ENCODE measurements around the gene LAMB1. TPM values are rescaled to one million over a fixed set of nuclear protein-coding genes. Genes with fewer than 3 reads are reported as not detected.

Gene LAMB1
- total RNA-seq, 1 donor from 2014 or later, result 220 TPM

DNA sequence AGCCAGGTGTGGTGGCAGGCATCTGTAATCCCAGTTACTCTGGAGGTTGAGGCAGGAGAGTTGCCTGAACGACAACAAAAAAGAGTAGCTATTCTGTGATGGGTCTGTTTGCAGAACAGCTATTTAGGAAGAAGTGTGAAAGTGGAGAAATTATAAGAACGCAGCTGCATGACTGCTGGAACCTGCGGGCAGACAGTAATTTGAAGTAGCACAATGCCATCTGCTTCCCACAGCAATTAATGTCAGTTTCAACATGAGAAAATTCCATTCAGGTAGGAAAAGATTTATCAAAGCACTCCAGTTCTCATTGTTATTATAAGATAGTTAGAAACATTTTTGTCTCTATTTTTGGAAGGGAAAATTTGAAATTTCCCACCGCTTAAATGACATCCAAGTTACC, 21.5 kb downstream of the LAMB1 start:
- TF ChIP-seq, protein P1, sequence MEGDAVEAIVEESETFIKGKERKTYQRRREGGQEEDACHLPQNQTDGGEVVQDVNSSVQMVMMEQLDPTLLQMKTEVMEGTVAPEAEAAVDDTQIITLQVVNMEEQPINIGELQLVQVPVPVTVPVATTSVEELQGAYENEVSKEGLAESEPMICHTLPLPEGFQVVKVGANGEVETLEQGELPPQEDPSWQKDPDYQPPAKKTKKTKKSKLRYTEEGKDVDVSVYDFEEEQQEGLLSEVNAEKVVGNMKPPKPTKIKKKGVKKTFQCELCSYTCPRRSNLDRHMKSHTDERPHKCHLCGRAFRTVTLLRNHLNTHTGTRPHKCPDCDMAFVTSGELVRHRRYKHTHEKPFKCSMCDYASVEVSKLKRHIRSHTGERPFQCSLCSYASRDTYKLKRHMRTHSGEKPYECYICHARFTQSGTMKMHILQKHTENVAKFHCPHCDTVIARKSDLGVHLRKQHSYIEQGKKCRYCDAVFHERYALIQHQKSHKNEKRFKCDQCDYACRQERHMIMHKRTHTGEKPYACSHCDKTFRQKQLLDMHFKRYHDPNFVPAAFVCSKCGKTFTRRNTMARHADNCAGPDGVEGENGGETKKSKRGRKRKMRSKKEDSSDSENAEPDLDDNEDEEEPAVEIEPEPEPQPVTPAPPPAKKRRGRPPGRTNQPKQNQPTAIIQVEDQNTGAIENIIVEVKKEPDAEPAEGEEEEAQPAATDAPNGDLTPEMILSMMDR (conservative IDR thresholded peaks at IDR 0.05; ENCODE audit: low read depth, low read length), result no peak
- no peak for DNase-seq (ENCODE audit: low read depth)
- no peak overlapping the region for H3K4me3 ChIP-seq (ENCODE audit: low read depth, low read length)

DNA sequence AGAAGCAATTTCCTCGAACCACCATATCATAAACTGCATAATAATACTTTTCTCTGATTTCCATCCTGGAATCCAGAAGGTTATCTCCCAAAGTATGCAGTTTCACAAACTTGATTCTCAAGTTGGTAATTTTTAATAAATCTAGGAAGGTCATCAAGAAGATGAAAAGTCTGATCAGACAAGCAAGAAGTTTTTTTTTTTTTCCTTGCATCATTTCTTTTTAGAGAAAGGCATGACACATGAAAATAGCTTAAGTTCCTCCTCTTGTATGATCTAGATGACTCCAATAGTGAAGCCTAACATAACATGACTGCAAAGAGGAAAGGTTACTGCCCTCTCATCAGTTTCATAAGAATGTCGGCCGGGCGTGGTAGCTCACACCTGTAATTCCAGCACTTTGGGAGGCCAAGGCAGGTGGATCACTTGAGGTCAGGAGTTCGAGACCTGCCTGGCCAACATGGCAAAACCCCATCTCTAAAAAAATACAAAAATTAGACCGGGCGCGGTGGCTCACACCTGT, 22.2 kb downstream of the LAMB1 start:
- TF ChIP-seq, protein P1 (conservative IDR thresholded peaks at IDR 0.05; ENCODE audit: low read depth, low read length), result no peak
- no peak for DNase-seq (ENCODE audit: low read depth)
- no peak overlapping the region for H3K4me3 ChIP-seq (ENCODE audit: low read depth, low read length)

DNA sequence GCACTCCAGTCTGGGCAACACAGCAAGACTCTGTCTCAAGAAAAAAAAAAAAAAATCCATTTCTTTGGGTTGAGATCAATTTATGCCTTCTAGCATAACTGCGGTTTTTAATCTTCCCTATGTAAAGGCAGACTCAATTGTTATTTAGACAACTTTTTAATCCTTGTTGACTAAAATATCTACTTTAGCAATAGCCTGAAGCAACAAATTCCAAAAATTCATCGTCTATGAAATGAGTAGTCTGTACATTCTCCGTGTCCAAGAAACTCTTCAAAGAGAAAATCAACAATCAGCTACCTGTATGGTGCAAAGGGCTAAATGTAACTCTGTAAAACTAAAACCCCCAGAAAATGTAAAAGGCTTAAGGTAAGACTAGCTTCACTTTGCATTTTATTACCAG, 22.8 kb downstream of the LAMB1 start:
- no peak for DNase-seq (ENCODE audit: low read depth)
- no peak overlapping the region for H3K4me3 ChIP-seq (ENCODE audit: low read depth, low read length)
- TF ChIP-seq, protein P1 (conservative IDR thresholded peaks at IDR 0.05; ENCODE audit: low read depth, low read length), result no peak

DNA sequence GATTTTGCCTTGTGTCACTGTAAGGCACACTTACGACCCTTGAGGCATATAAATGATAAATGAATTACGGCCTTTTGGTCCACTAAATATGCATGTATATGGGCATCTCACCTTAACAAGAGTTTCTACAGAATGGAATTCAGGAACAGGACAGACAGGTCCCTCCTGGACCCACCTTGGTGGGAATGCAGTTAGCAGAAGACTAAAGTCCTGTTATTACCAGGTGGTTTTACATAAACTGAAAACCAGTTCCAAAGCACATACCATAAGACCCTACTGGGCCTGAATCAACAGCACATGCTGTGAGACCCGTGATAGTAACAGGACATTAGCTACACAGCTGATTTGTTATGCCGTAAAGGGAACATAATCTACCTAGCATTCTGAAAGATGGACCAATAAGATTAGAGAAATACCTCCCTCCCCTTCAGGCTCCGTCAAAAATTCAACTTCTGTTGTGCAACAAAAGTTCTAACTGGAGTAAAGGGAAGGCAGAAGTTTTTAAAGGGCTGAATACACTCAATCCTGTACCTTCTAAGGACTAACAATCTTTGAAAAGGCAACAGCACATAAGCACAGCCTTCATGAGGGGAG, 24.0 kb downstream of the LAMB1 start:
- no peak overlapping the region for H3K4me3 ChIP-seq (ENCODE audit: low read depth, low read length)
- TF ChIP-seq, protein P1 (conservative IDR thresholded peaks at IDR 0.05; ENCODE audit: low read depth, low read length), result no peak
- no peak for DNase-seq (ENCODE audit: low read depth)

DNA sequence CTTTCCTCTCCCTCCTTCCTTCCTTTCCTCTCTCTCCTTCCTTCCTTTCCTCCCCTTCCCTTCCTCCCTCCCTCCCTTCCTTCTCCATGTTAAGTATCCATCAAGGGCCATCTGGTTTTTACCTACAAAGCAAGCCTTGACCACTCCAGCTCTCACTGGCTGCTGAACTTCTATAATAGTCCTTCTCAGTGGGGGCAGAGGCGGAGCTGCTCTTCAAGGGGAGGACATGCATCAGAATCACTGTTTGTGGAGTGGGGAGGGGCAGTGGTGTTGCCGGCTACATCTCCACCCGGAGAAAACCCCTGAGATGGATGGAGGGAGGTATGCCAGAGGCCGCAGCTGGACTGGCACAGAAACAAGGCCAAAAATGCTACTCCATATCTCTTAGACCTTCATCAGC, 25.9 kb downstream of the LAMB1 start:
- no peak overlapping the region for H3K4me3 ChIP-seq (ENCODE audit: low read depth, low read length)
- TF ChIP-seq, protein P1 (conservative IDR thresholded peaks at IDR 0.05; ENCODE audit: low read depth, low read length), result no peak
- no peak for DNase-seq (ENCODE audit: low read depth)

DNA sequence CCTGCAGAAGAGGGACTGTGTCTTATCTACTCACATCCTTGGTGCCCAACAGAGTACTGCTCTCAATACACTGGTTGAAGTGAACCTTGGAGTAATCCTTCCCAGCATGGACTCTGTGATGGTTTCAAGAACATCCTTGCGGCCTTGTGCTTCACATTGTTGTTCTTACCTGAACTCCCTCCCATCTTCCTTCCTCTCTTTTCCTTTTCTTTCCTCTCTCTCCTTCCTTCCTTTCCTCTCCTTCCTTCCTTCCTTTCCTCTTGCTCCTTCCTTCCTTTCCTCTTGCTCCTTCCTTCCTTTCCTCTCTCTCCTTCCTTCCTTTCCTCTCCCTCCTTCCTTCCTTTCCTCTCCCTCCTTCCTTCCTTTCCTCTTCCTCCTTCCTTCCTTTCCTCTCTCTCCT, 26.3 kb downstream of the LAMB1 start:
- no peak for DNase-seq (ENCODE audit: low read depth)
- no peak overlapping the region for H3K4me3 ChIP-seq (ENCODE audit: low read depth, low read length)
- TF ChIP-seq, protein P1 (conservative IDR thresholded peaks at IDR 0.05; ENCODE audit: low read depth, low read length), result no peak

DNA sequence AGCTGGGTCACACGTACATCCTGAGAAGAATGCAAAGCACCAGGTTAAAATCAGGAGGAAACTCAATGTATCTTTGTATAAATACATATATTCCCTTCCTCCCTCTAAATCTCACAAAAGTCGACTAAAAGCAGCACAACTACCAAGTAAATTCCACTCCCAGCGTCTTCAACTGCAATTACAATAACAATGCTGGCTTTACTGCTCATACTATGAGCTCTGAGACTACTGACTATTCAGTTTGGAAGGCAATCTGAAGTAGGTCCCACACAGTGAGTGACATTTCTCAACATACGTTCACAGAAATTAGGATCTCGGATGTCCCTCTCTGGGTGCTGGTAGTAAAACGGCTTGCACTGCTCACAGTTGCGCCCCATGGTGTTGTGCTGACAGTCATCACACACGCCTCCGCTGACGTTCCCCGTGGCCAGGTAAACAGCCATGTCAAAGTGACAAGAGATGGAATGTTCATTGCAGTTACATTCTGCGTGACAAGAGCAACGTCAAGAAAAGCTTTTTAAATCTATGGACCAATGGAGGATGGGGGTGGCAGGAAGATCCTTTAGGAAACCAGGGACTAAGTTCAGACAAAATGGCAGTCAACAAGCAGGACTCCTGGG, 27.5 kb downstream of the LAMB1 start:
- no peak for DNase-seq (ENCODE audit: low read depth)
- TF ChIP-seq, protein P1 (conservative IDR thresholded peaks at IDR 0.05; ENCODE audit: low read depth, low read length), result no peak
- no peak overlapping the region for H3K4me3 ChIP-seq (ENCODE audit: low read depth, low read length)

Data from epithelial cell of proximal tubule (primary cell).